Stimulated activated CD4-positive, alpha-beta T cell treated with anti-CD3 and anti-CD28 coated beads, Interleukin-2, amount 100 ng/mL, for 4 hours (primary cell): Measurements from ENCODE around the gene DTX3L.

Source experiments
- DNase-seq: peaks from one replicate; pipeline ENCODE4 v3.0.0-alpha.2; 2020; ENCODE audit warnings: low read depth

Gene DTX3L

GRCh38 chr3:122606330-122606729 is 42.2 kb downstream of the DTX3L start:
- no peak for DNase-seq

DNA sequence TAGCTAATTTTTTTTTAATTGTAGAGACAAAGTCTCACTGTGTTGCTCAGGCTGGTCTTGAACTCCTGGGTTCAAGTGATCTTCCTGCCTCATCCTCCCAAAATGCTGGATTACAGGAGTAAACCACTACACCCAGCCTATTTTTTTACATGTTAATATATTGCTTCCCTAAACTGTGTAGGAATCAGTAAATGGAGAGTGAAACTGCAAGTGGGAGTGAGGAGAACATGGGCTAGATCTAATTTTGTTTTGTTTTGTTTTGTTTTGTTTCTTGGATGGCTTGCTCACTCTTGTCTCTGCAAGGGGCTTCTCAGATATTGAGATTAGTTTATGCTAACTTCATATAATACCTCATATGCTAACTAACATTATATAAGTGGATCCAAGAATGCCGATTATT is 44.8 kb downstream of the DTX3L start:
- DNase-seq = no peak

- peak; percentile 3 for DNase-seq
Observed at GRCh38 chr3:122609798-122610559, 45.8 kb downstream of the DTX3L start.

GRCh38 chr3:122612696-122613095 is 48.6 kb downstream of the DTX3L start:
- no peak for DNase-seq

- no peak for DNase-seq
Observed at GRCh38 chr3:122615303-122615702, 51.2 kb downstream of the DTX3L start.

- no peak for DNase-seq
Observed at GRCh38 chr3:122618614-122619013, 54.5 kb downstream of the DTX3L start.

- no peak for DNase-seq
Observed at GRCh38 chr3:122619040-122619439, 54.9 kb downstream of the DTX3L start.

- no peak for DNase-seq
Observed at GRCh38 chr3:122620399-122620798, 56.3 kb downstream of the DTX3L start.

GRCh38 chr3:122621112-122621511 is 57.0 kb downstream of the DTX3L start:
- no peak for DNase-seq

DNA sequence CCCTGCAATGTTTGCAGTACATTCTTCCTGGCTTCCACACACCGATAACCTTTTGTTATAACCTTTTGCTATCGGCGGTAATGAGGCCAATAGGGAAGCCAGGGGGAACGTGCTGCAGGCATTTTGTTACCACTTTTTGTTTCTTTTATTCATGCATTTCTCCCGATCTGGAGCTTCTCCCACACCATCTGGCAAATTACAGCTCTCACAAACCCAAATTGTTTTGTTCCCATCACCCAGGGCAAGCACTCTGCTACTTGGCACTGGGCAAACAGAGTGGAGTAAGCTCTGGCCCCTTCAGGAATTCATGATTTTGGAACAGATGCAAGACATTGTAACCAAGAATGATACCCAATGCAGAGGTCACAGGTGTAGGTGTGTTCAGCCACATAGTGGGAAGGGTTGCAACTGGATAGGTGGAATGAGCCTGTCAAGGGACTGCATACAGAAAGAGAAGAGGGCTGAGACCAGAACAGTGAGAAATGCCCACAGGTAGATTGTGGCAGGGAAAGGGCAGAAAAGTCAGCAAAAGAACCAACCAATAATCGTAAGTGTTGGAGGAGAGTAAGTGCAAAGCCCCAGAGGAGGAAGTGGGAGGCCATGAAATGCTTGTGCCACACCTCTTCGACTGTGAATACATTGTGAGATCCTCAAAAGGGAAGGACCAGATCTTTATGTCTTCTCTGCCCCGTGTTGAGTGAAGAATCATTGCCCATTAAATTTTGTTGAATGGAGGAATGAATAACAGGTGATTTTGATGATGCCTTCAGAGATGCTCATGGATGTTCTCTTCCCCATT is 59.1 kb downstream of the DTX3L start:
- DNase-seq = no peak
